ENCODE results near the gene MIS18BP1. TPM values are rescaled to one million over a fixed set of nuclear protein-coding genes. Genes with fewer than 3 reads are reported as not detected.

Gene MIS18BP1
- total and polyA plus RNA-seq, 2 experiments from 2014 or later = 109 to 216 TPM

- peaks cover 38% of the 10 kb centered on the region for H3K27me3 Mint-ChIP-seq (ENCODE audit: insufficient read depth, low read depth, poor library complexity)
- no peaks in the 10 kb centered on the region; the same call in 1 of the 2 replicates for H3K9me2 ChIP-seq (ENCODE audit: insufficient read depth)
- no peaks in the 10 kb centered on the region for H3K79me2 ChIP-seq (replicated peaks; ENCODE audit: insufficient read depth)
- H3F3A ChIP-seq (replicated peaks; ENCODE audit: low read depth) = no peaks in the 10 kb centered on the region
- H3K27ac ChIP-seq (ENCODE audit: low read depth) = no peak overlapping the region
- H3K27ac Mint-ChIP-seq = no peak overlapping the region
- H3K4me1 Mint-ChIP-seq = peaks cover 18% of the 10 kb centered on the region
- no peaks in the 10 kb centered on the region for H3K36me3 ChIP-seq (ENCODE audit: insufficient read depth)
- peaks cover 4% of the 10 kb centered on the region; the same call in 2 of the 3 replicates for H3K9me3 Mint-ChIP-seq
- H4K20me1 ChIP-seq (replicated peaks; ENCODE audit: insufficient read depth) = no peaks in the 10 kb centered on the region
- no peak overlapping the region for H3K4me3 ChIP-seq
- DNase-seq (ENCODE audit: low spot score) (no peak), ATAC-seq (no peak)
- TF ChIP-seq STAT1 (IDR thresholded peaks at IDR 0.05; ENCODE audit: unreplicated experiment) = no peak
- no peak for TF ChIP-seq EZH2phosphoT487 (IDR thresholded peaks at IDR 0.05; ENCODE audit: unreplicated experiment)
- no peak for TF ChIP-seq JUNB (IDR thresholded peaks at IDR 0.05; ENCODE audit: unreplicated experiment)
- no peak for TF ChIP-seq CREB1 (CRISPR knock-in tag; IDR thresholded peaks at IDR 0.05; ENCODE audit: low read depth)
- TF ChIP-seq EZH2 (IDR thresholded peaks at IDR 0.05; ENCODE audit: low read depth, unreplicated experiment) = no peak
- TF ChIP-seq POLR2AphosphoS5 (IDR thresholded peaks at IDR 0.05; ENCODE audit: low read depth) = no peak
- no peak for TF ChIP-seq ZNF462 (CRISPR knock-in tag; IDR thresholded peaks at IDR 0.05)
- TF ChIP-seq, protein P1, sequence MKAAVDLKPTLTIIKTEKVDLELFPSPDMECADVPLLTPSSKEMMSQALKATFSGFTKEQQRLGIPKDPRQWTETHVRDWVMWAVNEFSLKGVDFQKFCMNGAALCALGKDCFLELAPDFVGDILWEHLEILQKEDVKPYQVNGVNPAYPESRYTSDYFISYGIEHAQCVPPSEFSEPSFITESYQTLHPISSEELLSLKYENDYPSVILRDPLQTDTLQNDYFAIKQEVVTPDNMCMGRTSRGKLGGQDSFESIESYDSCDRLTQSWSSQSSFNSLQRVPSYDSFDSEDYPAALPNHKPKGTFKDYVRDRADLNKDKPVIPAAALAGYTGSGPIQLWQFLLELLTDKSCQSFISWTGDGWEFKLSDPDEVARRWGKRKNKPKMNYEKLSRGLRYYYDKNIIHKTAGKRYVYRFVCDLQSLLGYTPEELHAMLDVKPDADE (IDR thresholded peaks at IDR 0.05) = no peak
- no peak for TF ChIP-seq ZNF331 (CRISPR knock-in tag; IDR thresholded peaks at IDR 0.05; ENCODE audit: low read depth)
- no peak for TF ChIP-seq NANOG (IDR thresholded peaks at IDR 0.05; ENCODE audit: borderline replicate concordance)
- TF ChIP-seq CTCF (conservative IDR thresholded peaks at IDR 0.05; ENCODE audit: low read depth in 2 of 2) = no peak
- TF ChIP-seq, protein P2, sequence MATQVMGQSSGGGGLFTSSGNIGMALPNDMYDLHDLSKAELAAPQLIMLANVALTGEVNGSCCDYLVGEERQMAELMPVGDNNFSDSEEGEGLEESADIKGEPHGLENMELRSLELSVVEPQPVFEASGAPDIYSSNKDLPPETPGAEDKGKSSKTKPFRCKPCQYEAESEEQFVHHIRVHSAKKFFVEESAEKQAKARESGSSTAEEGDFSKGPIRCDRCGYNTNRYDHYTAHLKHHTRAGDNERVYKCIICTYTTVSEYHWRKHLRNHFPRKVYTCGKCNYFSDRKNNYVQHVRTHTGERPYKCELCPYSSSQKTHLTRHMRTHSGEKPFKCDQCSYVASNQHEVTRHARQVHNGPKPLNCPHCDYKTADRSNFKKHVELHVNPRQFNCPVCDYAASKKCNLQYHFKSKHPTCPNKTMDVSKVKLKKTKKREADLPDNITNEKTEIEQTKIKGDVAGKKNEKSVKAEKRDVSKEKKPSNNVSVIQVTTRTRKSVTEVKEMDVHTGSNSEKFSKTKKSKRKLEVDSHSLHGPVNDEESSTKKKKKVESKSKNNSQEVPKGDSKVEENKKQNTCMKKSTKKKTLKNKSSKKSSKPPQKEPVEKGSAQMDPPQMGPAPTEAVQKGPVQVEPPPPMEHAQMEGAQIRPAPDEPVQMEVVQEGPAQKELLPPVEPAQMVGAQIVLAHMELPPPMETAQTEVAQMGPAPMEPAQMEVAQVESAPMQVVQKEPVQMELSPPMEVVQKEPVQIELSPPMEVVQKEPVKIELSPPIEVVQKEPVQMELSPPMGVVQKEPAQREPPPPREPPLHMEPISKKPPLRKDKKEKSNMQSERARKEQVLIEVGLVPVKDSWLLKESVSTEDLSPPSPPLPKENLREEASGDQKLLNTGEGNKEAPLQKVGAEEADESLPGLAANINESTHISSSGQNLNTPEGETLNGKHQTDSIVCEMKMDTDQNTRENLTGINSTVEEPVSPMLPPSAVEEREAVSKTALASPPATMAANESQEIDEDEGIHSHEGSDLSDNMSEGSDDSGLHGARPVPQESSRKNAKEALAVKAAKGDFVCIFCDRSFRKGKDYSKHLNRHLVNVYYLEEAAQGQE (IDR thresholded peaks at IDR 0.05; ENCODE audit: unreplicated experiment) = no peak
- no peak for TF ChIP-seq ZNF114 (CRISPR knock-in tag; IDR thresholded peaks at IDR 0.05)
- H3K4me2 ChIP-seq = no peak overlapping the region
- peaks cover 7% of the 10 kb centered on the region; the same call in 1 of the 2 replicates for H3K4me1 ChIP-seq (ENCODE audit: insufficient read depth)
- H3K36me3 Mint-ChIP-seq (ENCODE audit: low read depth) = no peaks in the 10 kb centered on the region
- no peak overlapping the region for H2AFZ ChIP-seq
- no peak overlapping the region for H3K4me3 Mint-ChIP-seq
- peaks cover 53% of the 10 kb centered on the region for H3K27me3 ChIP-seq (ENCODE audit: insufficient read depth)
Measured at GRCh38 chr14:45298423-45299117, 45.6 kb upstream of the MIS18BP1 start.

All from GM23338 (cell line).